Activated effector memory CD4-positive, alpha-beta T cell treated with Interleukin-2 at 50 U/mL for 16 hours (primary cell): ENCODE measurements around the gene DOCK4.
"Not testable (repeated sequence)": the region's sequence is repeated elsewhere in the genome, so short reads cannot be mapped to it uniquely, and the experiment has no call there.

ENCODE experiments used
- DNase-seq: peaks from one replicate; pipeline ENCODE4 v3.0.0-alpha.2; 2020

DOCK4 gene

DNA sequence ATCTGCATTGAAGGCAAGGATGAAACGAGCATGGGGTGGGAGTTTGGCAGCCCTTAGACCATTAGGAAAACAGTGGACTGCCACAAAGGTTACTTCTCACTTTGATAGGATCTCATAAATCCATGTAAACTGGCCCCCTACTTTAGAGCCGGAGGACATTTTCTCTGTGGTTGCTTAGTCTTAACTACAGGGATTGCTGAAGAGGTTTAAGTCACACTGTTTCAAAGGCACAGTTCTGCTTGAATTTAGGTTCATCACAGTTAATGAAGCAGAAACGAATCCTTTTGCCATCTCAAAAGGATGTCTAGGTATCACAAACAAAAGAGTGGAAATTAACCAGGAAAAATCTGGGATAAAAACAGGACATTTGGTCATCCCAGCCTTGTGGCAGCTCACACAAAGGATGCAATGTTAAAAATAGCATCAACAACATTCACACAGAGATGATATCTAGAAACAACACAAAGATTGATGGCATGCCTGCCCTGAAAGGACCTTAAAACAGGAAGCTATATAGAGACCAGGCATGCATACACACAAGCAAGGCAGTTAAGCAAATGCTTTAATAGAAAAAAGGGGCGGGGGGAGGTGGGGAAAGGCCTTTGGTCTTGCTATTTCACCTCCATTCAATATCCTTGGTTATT is 74.0 kb downstream of the DOCK4 start:
- no peak for DNase-seq

DNA sequence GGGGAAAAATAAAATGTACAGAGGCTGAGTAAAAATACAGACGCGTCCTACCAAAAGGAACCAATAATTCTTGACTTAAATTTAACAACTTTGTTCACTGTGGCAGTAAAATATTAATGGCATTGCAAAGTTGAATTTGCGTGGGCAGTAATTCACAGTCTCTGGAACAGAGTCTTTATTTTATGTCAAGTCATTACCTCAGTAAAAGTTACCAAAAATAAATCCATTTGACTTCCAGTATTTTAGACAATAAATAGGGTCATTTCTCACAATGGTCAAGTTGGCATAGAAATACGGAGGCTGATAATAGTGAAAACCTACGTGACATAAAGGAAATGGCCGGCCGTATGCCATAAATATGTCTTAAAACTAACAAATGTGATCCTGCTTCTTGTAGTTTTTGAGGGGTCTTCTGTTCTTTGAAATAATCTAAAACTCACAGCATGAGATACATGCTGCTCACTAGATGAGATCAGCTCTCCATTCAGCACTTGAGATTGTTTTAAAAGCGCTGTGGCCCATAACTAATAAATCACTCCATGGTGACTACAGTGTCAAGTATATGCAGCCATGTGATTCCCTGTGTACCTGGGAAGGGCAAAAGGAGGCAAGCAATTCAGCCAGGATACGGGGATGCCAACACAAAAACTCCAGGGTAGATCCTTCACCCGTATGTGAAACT is 75.3 kb downstream of the DOCK4 start:
- no peak for DNase-seq

DNA sequence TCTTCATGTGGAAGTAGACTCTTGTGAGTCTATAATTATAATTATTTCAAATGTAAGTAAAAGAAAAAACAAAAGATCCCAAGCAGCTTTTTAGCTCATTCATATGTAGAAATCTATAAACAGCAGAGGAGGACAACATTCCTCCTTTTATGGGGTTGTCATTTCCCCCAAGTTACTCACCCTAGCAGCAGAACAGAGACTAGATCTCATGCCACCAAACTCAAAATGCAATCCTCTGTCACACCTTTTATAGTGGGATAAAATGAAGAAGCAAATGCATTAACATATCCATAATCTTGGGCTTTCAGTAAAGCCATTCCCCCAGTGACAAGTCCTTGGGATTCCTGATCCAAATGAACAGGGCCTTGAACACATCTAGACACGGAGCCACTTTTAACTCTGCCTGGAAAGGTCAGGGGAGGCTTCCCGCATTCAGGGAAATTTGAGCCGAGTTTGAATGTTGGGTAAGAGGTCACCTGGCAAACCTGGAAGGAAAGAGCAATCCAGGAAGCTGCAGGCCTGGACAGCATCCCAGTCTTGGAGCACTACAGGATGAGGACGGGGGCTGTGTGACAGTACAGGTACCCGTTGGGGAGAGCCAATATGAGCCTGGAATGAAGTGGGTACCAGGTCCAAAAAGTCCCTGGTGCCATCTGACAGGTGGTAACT is 76.4 kb downstream of the DOCK4 start:
- DNase-seq: no peak

DNA sequence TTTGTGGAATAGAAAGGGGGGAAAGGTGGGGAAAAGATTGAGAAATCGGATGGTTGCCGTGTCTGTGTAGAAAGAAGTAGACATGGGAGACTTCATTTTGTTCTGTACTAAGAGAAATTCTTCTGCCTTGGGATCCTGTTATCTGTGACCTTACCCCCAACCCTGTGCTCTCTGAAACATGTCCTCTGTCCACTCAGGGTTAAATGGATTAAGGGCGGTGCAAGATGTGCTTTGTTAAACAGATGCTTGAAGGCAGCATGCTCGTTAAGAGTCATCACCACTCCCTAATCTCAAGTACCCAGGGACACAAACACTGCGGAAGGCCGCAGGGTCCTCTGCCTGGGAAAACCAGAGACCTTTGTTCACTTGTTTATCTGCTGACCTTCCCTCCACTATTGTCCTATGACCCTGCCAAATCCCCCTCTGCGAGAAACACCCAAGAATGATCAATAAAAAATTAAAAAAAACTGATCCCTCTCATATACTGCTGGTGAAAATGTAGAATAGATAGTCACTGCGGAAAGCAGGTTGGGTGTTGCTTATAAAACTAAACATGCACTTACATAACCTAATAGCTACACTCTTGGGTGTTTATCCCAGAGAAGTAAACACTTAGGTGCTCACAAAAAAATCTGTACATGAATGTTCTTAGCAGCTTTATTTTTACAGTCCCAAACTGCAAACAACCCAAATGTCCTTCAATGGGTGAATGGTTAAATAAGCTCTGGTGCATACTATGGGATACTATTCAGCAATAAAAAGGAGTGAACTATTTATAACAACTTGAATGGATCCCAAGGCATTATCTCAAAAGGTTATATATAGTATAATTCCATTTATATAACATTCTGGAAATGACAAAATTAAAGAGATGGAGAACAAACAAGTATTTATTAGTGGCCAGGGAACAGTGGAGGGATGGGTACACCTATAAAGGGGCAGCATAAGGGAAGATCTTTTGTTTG is 77.5 kb downstream of the DOCK4 start:
- DNase-seq: not testable (repeated sequence)

DNA sequence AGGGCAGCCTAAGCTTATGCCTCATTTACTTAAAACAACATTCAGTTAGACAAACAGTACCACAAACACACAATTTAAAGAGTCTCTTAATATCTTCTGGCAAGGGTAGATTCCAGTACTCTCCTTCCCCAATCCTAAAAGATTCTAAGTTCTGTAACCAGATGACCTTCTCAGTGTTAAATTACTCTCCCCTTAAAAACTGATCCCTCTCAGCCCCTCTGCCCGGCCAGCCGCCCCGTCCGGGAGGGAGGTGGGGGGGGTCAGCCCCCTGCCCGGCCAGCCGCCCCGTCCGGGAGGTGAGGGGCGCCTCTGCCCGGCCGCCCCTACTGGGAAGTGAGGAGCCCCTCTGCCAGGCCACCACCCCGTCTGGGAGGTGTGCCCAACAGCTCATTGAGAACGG is 78.2 kb downstream of the DOCK4 start:
- not testable (repeated sequence) for DNase-seq

DNA sequence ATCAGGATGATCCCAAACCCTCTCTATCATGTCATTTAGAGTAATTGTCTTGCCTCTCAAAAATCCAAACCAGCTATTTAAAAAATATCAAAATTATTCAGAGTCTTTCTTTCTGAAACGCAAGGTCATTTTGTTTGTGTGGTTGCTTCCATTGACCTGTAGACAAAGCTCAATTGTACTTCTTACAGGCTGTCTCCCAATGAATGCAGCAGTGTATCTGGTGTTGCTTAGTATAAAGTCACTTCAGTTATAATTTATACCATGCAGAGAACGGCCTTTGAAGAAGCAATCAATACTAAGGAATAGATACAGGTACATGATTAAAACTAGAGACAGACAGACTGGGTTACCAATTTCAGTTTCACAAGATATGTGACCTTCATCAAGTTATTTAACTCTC is 80.9 kb downstream of the DOCK4 start:
- DNase-seq: no peak

DNA sequence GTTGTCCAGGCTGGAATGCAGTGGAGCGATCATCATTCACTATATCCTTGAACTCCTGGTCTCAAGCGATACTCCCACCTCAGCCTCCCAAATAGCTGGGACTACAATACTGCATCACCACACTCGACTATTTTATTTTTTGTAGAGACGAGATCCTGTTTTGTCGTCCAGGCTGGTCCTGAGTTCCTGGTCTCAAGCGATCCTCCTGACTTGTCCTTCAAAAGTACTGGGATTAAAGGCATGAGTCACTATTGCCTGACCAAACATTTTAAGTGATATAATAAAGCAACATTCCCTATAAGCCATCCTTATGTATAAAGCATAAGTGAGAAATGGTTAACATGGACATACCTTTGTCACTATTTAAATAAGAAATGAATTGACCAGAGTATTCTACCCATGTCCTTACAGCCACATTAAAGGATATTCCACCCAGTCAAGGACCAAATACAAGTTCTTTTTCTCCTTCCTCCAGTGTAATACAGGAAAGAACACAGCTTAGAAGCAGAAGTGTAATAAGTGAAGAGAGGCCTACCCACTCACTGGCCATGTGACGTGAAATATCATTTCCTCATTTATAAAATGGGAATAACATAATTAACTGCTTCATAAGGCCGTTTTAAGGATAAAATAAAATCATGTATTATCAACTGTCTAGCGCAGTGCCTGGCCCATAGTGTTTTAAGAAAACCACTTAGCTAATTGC is 82.0 kb downstream of the DOCK4 start:
- no peak for DNase-seq

DNA sequence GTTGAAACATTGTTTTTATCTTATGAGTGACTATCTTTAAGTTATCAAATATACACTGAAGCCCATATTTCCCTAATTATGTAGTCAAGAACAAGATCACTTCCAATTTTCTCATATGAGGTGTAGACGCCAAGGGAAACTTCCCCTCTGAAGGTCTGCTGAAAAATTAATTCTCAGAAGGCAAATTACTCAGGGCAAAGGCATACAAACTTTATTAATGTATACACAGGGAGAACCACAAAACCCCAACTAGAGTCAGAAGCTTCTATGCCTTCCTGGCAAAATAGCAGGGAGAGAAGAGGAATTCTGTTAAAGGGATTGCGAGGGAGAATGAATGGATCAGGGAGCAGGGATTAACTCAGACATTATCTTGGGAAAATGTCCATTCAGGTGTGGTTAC is 83.4 kb downstream of the DOCK4 start:
- no peak for DNase-seq

DNA sequence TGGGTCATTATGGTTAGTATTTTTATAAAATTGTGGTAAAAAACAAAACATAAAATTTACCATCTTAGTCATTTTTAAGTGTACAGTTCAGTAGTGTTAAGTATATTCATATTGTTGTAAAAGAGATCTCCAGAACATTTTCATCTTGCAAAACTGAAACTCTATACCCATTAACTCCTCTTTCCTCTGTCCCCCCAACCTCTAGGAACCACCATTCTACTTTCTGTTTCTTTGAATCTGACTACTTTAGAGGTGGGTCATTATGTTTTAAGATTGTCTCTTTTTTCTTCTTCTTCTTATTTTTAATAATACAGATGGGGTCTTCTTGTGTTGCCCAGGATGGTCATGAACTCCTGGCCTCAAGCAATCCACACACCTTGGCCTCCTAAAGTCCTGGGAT is 84.1 kb downstream of the DOCK4 start:
- DNase-seq: no peak

DNA sequence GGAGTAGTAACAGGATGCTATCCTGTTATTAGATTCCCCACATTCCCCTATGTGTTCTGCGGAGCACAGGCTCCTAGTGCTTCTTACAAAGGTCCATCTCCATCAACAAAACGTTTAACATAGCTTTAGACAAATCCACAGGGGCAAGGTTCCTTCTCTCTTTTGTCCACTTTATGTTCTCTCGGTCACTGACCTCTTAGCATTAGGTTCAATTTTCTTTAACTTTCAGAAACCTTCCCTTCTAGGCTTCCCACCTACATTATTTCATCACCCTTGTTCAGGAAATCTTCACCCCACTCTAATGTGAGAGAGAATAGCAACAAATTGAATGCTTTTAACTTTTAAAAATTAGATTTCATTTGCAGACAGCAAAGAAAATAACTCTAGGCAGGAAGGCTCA is 84.9 kb downstream of the DOCK4 start:
- DNase-seq: no peak

DNA sequence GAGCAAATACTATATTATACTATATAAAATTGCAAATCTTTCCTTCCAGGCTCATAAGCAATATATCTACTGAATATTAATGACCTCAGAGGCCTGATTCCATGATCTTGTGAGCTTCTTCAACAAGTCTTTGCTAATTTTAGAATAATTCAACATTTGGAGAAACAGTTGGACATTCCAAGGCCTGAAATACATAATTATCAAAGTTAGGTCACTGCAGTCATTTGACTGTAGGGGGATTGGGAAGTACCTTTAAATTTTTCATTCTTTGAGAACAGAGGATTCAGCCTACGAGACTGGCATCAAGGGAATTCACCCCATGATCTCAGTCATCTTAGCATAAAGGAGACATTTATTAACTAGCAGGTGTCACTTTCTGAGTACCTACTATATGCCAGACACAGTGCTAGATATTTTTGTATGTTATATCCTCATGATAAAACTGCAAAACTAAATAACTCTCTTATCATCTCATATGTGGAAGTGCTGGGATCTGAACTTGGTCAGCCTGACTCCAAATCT is 85.4 kb downstream of the DOCK4 start:
- no peak for DNase-seq

DNA sequence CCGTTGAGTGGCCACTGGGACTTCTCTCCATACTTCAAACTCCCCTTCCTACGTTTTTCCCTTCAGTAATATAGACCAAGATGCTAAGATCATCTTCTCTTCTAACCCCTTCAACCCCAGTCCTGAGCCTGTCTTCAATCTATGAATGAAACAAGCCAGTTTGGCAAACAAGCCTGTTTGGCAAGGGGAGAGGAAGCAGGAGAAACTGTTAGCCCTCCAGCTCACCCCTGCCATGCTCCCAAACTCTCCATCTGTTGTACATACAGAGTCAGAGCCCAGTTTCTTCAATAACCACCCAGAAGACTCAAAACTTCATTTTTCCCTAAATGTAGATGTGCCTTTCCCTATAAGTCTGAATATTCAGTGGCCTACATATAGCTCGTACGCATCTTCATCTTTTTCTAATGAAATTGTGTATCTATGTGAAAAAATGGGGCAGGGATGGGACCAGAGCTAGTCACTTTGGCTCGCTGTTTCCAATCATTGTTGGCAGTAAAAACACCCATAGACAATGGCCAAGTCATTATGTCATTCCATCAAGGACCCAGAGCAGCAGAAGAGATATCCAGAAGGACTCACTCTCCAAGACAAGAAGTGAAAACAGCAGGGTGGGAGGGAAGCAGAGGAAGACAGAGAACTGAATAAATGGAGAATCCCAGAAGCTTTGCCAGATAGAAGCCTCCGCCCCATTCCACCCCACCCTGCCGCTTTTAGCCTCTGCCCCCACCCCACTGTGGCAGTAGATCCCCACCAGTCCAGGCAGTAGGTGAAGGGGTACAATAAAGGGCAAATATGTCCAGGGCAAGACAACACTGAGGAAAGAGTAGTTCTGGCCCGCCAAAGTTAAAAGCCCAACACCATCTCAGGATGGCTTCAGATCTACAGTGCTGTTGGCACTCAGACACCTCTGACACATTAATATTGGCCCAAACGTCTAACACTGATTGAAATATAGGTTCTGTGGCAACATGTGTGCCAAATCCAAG is 87.3 kb downstream of the DOCK4 start:
- no peak for DNase-seq

DNA sequence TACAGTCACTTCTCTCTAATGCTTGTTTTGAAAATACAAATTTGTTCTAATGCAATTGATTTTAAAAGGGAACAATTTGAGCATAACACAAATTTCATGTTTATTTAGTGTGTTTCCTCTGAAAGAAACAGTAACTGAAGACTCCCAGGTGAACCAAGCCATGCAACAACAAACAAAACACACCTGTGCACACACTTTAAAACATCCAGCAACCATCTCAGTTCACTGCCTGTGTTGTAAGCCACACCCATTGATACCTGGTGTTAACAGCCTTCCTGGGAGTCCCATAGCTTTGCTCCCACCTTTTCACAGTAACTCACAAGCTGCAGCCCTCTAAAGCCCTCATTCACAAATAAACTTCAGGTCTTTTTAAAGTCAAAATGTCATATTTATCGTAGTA is 89.3 kb downstream of the DOCK4 start:
- DNase-seq: no peak

DNA sequence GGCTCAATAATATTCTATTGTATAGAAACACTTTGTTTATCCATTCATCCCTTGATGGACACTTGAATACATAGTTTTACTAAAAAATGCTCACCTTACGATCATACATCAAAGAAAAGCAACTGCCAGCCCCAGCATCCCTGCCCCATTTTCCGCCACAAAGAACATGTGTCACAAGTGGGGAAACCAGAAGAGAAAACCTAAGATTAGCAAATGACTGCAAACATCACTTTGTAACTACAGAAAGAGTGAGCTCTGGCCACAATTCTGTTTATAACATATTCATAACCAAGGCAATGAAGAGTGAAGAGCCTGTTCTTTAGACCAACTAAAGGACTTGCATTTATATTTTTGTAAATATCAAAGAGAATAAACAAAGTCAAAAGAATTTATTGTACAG is 89.8 kb downstream of the DOCK4 start:
- no peak for DNase-seq

DNA sequence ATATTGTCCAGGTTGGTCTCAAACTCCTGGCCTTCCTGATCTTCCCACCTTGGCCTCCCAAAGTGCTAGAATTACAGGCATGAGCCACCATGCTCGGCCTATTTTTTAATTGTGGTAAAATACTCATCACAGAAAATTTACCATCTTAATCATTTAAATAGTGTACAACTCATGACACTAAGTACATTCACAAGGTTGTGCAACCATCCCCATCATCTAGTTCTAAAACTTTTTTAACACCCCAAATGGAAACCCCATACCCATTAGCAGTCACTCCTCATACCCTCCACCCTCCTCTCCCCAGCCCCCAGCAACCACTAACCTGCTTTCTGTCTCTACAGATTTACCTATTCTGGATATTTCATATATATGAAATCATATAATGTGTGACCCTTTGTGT is 90.3 kb downstream of the DOCK4 start:
- no peak for DNase-seq

DNA sequence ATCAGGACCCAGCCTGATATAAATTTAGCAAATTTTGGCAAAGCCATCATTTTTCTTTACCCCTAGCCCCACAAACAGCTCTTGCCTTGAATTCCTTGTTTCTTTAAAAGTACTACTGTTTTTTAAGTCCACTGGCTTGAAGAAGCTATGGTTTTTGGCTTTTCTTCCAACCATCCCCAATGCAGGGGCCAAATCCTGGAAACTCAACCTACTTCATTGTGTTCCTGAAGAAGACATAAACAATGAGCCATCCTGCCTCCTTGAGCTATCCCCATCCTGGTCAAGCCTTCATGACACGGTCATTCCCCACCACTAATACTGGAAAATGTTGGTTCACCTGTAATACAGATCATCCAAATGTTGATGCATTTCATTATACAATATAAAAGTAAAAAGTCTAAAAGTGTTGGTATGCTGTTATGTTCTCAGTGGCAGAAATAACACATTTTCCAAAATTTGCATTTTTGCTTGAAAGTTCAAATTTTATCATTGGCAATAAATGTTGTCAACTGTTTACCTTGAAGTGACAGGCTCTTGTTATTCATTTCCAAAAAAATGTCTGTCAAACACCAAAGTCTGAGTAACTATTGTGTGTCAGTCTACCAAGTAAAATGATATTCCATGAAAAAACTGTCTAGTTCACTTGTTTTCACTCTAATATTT is 92.2 kb downstream of the DOCK4 start:
- no peak for DNase-seq

DNA sequence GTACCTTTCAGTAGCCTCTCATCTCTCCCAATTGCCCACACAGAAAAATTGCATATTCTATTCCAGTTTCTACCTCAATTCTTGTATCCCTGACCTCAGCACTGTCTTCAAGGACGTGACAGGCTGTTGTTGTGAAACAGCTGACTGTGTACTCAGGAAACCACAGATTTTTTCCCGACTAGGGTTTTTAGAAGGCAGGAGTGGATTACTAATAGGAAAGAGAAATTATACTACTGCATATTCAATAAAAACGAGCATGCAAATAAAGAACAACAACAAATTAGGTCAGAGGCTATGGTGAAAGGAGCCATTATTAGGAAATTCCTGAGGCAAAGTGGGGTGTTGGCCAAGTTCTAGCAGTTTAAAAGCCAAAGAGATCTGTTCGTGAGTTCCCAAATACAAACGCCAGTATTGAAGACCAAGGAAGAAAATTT is 93.4 kb downstream of the DOCK4 start:
- DNase-seq: no peak

DNA sequence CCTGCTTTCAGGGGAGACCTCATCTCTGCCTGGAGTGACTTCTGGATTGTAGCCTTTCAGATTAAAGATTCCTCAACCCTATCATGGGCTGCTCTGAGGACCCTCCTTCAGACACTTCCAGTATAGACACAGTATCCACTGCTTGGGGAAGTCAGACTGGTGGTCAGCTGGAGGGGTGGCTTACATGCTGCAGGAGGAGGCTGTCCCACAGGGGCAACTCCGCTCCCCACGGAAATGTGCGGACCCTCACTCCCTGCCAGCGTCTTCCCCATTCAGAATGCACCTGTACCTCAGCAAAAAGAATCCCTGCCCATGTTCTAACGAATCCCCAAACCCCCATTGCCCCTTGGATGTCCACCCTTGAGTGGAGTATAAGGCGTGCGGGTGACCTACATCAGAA is 95.5 kb downstream of the DOCK4 start:
- no peak for DNase-seq

DNA sequence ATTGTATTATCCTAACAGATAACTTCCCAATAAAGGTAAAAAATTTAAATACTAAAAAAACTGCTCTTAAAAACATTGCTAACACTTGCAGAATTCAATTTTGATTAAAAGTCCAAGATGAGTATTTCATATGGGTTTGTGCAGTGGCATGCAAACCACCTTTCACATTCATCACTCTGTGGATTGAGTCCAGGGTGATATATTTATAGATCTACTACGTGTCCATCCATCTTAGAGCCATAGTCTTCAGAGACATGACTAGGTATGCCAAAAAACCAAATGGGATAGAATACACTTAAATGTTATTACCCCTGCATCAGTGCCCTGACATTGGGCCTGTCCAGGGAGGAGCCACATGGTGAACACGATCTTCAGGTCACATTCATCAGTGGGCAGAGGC is 96.0 kb downstream of the DOCK4 start:
- DNase-seq: no peak

DNA sequence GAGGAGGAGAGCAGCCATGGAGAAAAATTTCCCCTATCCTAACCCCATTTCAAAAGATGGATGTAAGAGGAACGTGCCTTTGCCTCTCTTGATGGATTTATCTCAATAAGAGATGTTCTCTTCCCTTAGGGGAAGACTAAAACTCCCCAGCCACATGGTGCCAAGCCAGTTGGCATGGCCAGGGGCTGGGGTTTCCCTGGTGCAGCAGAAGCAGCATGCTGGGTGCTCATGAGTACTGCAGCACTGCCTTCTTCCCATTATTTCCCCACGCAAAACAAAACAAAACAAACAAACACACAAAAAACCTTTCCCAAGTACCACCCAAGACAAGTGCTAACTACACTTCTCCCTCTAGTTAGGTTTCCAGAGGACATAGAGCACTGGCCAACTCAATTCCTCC is 97.2 kb downstream of the DOCK4 start:
- no peak for DNase-seq
